HG03575 (cell line): Measurements from ENCODE around the gene GRB10.

ENCODE experiments used
- ATAC-seq: cut with Tn5 transposase; IDR thresholded peaks from one replicate; pipeline ENCODE4 v1.9.1; 2021; ENCODE audit not compliant: unreplicated experiment, insufficient number of reproducible peaks, low FRiP score; ENCODE audit errors: extremely low read depth

GRB10 gene

GRCh38 chr7:50684011-50684712 lies 98.5 kb downstream of the GRB10 start:
- ATAC-seq, result no peak

GRCh38 chr7:50682573-50682972 lies 100.1 kb downstream of the GRB10 start:
- no peak for ATAC-seq

DNA sequence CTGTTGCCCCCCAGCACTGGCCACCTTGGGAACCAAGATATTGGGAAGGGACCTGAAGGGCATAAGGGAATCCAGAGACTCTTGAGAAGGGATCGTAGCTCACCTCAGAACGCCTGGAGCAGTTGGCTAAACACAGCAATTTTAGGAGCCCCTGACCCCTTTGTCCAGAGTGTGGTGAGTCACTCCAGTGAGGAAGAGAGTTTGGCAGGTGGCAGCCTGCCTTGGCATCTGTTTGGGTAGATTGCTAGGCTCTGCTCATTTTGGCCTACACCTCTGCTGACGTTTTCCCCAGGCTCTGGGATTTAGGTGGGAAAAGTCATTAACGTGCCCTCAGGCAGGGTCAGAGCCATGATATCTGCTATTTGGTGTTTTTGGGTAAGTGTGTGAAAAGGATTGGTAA lies 100.6 kb downstream of the GRB10 start:
- no peak for ATAC-seq

DNA sequence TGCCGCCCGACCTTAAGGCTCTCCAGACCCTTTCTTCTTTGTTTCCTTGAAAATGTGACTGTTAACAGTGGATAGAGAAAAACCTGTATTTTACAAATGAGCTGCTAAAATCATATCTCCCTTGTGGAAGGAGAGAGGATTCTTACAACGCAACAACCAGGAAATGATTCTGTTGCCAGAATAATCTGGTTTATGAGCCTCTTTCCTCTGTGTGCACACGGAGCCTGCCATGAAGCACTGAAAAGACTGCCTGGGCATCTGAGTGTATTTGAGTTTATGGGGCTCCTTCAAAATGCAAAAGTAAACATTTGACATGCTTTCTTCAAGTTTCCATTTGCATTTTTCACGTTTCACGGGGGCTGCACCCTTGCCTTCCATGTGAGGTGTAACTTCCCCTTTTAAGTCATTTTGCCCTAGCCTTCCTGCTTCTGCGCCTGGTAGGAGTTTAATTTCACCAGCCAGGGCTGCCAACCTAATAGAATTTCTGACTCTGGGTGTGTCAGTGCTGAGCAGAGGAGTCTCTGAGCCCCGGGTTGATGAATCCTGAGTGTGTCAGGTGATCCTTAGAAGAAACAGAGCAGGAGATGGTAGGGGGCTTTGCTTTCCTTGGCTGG lies 101.2 kb downstream of the GRB10 start:
- no peak for ATAC-seq

GRCh38 chr7:50679218-50680007 lies 103.3 kb downstream of the GRB10 start:
- ATAC-seq, result no peak

- ATAC-seq, result no peak
These were observed 104.1 kb downstream of the GRB10 start for GRCh38 chr7:50678586-50678985.

GRCh38 chr7:50677638-50677996 lies 105.1 kb downstream of the GRB10 start:
- no peak for ATAC-seq

- no peak for ATAC-seq
These were observed 105.7 kb downstream of the GRB10 start for GRCh38 chr7:50676740-50677637.

GRCh38 chr7:50676079-50676478 lies 106.6 kb downstream of the GRB10 start:
- ATAC-seq, result no peak

- no peak for ATAC-seq
These were observed 107.5 kb downstream of the GRB10 start for GRCh38 chr7:50674896-50675835.

DNA sequence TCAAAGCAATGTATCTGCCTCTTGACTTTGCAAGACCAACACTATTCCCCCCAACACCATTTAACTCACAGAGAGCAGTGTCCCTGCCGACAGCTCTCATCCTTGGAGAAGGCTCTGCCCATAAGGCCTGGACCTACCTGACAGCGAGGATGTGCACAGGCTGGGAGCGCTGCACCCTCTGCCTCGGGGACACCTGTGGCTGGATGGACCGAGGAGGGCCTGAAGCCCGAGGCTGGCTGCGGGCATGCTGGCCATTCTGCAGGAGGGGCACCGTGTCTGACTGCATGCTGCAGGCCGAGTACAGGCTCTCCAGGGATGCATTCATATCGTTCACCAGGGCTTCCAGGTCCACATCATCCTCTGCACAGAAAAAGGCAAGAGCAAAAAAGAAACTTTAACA lies 108.4 kb downstream of the GRB10 start:
- ATAC-seq, result no peak

DNA sequence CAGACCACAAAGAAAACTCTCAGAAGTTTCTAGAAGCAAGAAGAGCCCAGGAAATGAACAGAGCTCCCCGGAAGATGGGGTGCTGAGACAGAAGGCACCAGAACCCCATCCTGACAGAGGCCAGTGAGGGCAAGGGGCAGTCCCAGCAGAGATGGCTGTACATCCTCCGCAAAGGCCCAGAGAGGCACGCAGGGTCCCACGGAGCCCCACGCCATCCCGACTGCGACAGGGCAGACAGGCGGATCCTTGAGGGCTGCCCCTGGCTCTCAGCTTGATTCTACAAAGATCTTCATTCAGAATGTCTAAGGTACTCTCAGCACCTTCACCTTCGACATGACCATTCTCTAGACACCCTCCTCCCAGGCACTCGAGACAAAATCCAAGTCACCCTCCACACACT lies 109.6 kb downstream of the GRB10 start:
- ATAC-seq, result no peak

DNA sequence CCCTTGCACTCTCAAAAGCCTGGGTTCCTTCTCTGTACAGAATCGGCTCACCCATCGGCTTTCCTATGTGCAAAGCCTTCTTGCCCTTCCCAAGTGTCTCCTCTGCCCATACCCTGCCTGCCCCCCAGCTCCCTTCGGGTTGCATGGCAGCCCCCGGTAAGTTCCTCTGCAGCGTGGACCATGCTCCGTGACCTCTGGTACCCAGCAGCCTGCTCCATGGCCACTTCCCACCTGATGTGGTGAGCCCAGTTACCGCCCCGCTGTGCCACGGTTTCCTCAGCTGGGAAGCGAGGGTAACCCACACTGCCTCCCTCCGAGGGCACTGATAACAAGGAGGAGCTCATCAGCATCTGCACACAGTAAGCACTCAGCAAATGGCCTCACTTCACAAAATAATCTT lies 110.7 kb downstream of the GRB10 start:
- ATAC-seq, result no peak

GRCh38 chr7:50671386-50671785 lies 111.3 kb downstream of the GRB10 start:
- no peak for ATAC-seq

- ATAC-seq, result no peak
These were observed 112.8 kb downstream of the GRB10 start for GRCh38 chr7:50669890-50670289.

- ATAC-seq, result no peak
These were observed 114.9 kb downstream of the GRB10 start for GRCh38 chr7:50667789-50668226.

DNA sequence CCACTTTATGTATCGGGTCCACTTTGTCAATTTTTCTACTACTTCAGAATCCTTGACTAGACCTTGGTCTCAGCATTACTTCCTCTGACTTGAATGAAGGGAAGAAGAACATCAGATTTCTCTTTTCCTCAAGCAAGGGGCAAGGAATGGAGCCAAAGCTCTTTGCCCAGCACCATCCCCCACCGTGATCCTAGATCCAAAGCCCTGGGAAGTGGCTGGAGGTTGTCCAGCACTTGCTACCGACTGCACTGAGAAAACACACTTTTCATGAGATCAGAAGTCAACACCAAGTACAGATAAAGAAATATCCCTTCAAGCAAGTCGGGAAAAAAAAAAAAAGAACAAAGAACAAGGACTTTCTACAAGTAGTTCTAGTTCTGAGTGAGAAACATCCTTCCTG lies 115.4 kb downstream of the GRB10 start:
- no peak for ATAC-seq

GRCh38 chr7:50666124-50666496 lies 116.6 kb downstream of the GRB10 start:
- ATAC-seq, result no peak
